Measurements from ENCODE around the gene COL4A2.

DNA sequence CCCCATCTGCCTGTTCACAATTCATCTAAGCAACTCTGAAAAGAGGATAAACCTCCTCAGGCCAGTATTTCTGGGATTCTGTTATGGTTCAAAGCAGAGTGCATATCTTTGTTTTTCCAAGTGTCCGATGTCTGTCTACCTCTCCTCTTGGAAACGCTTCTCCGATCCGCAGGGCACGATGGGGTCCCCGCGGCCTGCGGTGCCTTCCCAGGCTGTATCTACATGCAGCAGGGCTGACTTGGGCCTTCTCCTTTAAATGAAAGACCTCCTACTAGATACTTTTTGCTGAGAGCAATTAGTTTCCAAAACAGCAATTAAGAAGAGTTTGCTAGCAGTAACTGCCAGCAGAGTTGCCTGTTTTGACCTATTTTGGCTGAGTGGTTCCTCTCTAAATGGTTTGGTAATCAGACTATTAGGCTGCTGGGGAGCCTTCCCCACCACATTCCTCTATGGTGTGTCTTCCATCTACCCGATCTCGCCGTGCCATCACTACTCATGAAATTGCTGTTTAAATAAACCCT, 23.5 kb downstream of the COL4A2 start:
- TF ChIP-seq, protein P1, sequence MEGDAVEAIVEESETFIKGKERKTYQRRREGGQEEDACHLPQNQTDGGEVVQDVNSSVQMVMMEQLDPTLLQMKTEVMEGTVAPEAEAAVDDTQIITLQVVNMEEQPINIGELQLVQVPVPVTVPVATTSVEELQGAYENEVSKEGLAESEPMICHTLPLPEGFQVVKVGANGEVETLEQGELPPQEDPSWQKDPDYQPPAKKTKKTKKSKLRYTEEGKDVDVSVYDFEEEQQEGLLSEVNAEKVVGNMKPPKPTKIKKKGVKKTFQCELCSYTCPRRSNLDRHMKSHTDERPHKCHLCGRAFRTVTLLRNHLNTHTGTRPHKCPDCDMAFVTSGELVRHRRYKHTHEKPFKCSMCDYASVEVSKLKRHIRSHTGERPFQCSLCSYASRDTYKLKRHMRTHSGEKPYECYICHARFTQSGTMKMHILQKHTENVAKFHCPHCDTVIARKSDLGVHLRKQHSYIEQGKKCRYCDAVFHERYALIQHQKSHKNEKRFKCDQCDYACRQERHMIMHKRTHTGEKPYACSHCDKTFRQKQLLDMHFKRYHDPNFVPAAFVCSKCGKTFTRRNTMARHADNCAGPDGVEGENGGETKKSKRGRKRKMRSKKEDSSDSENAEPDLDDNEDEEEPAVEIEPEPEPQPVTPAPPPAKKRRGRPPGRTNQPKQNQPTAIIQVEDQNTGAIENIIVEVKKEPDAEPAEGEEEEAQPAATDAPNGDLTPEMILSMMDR (IDR thresholded peaks at IDR 0.05; ENCODE audit: low read length): no peak
- no peak for TF ChIP-seq EZH2 (IDR thresholded peaks at IDR 0.05; ENCODE audit: borderline replicate concordance, low read length)
